KMS-11 (cell line): ENCODE measurements around the gene BRI3BP.

Source experiments
- H2AFZ ChIP-seq: fragments of 200-600 bp; sonication (generic); 2 replicates; pipeline ENCODE4 v1.6.1; 2016; ENCODE audit warnings: antibody characterized with exemption, mixed run types, low read depth
- H3K27ac ChIP-seq: fragments of 200-600 bp; sonication (generic); 2 replicates; pipeline ENCODE4 v1.6.1; 2016; ENCODE audit warnings: mild to moderate bottlenecking, mixed run types
- H3K27me3 ChIP-seq: fragments of 200-600 bp; sonication (generic); 2 replicates; pipeline ENCODE4 v1.6.1; 2017; ENCODE audit warnings: mild to moderate bottlenecking, low read depth, mixed run types, moderate library complexity; ENCODE audit not compliant: insufficient read depth
- H3K36me3 ChIP-seq: fragments of 200-600 bp; sonication (generic); 2 replicates; pipeline ENCODE4 v1.6.1; 2017; ENCODE audit warnings: mild to moderate bottlenecking, mixed run types; ENCODE audit not compliant: insufficient read depth
- H3K4me1 ChIP-seq: fragments of 200-600 bp; sonication (generic); 2 replicates; pipeline ENCODE4 v1.6.1; 2016; ENCODE audit warnings: mild to moderate bottlenecking, low read depth, mixed run types; ENCODE audit not compliant: poor library complexity, severe bottlenecking
- H3K4me2 ChIP-seq: fragments of 200-600 bp; sonication (generic); 2 replicates; pipeline ENCODE4 v1.7.0; 2016; ENCODE audit warnings: mild to moderate bottlenecking, mixed run types
- H3K4me3 ChIP-seq: fragments of 200-600 bp; sonication (generic); IDR thresholded peaks from 2 replicates; pipeline ENCODE4 v1.6.1; 2017; ENCODE audit warnings: low read depth, low read length, mixed read lengths; ENCODE audit not compliant: insufficient read depth
- H3K79me2 ChIP-seq: fragments of 200-600 bp; sonication (generic); 2 replicates; pipeline ENCODE4 v1.6.1; 2016; ENCODE audit warnings: low read depth, mixed run types; ENCODE audit not compliant: insufficient read depth
- H3K9ac ChIP-seq: fragments of 200-600 bp; sonication (generic); 2 replicates; pipeline ENCODE4 v1.6.1; 2016; ENCODE audit warnings: mild to moderate bottlenecking, mixed run types
- H4K20me1 ChIP-seq: fragments of 200-600 bp; sonication (generic); 2 replicates; pipeline ENCODE4 v1.6.1; 2016; ENCODE audit warnings: mild to moderate bottlenecking, mixed run types; ENCODE audit not compliant: insufficient read depth
- CTCF ChIP-seq: fragments of 200-600 bp; sonication (generic); conservative IDR thresholded peaks from 2 replicates; pipeline ENCODE4 v1.6.1; 2017; ENCODE audit warnings: low read depth, mild to moderate bottlenecking, antibody characterized with exemption, low read length, moderate library complexity, mixed read lengths

BRI3BP gene

GRCh38 chr12:124963211-124963610 lies 30.2 kb upstream of the BRI3BP start:
- H2AFZ ChIP-seq = no peak overlapping the region
- H3K79me2 ChIP-seq = no peaks in the 10 kb centered on the region
- no peak overlapping the region for H3K9ac ChIP-seq
- no peaks in the 10 kb centered on the region for H4K20me1 ChIP-seq
- TF ChIP-seq CTCF = no peak
- H3K4me1 ChIP-seq = peaks cover 20% of the 10 kb centered on the region
- H3K27me3 ChIP-seq = no peaks in the 10 kb centered on the region
- no peaks in the 10 kb centered on the region for H3K36me3 ChIP-seq
- peak overlapping the region; percentile 15; the same call in 1 of the 2 replicates for H3K4me2 ChIP-seq
- no peak overlapping the region for H3K4me3 ChIP-seq
- H3K27ac ChIP-seq = no peak overlapping the region

DNA sequence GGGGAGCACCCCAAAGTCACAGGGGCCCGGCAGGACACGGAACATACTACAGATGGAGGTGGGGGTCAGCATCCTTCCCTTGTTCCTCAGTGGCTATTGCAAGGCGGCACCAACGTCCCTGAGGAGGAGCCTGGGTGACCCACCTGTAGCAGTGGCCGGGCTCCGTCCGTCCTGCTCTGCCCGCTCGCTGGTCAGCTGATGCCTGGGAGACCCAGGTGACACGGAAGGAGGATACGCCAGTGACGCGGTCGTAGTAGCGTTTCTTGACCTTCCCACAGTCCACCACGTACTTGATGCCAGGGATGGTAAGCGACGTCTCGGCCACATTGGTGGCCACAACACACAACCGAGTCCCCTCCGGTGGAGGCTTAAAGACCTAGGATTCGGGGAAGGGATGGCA lies 29.2 kb upstream of the BRI3BP start:
- Histone ChIP-seq H3K27ac (no peak overlapping the region), H3K4me3 (no peak overlapping the region), H3K79me2 (no peaks in the 10 kb centered on the region), H2AFZ (no peak overlapping the region), H3K9ac (no peak overlapping the region), H3K4me1 (peaks cover 20% of the 10 kb centered on the region), H3K27me3 (no peaks in the 10 kb centered on the region), H3K36me3 (no peaks in the 10 kb centered on the region), H3K4me2 (no peak overlapping the region), H4K20me1 (no peaks in the 10 kb centered on the region)
- TF ChIP-seq CTCF = no peak

DNA sequence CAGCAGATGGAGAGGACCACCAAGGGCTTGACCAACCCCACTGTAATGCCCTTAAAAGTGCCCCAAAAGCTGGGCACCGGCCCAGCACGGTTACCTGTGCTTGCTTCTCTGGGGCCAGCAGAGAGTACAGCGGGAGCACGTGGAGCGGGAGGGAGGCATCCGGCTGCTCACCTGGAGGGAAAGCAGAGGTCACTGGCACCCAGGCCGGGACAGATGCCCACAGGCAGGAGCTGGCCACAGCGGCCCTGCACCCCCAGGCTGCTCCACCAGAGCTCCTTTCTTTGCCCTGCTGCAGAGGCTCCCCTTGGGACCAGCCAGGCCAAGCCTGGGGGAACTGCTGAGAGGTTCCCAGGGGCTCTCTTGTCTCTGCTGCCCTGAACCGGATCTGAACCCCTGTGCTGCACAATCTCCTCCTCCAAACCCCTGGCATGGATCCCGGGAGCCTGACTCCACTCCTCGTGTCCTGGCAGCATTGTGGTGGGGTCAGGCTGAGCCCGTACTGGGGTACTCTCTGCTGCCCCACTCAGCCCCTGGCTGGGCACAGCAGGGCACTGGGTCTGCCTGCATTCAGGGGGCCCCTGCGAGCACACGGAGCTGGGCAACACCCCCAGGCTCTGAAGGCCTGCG lies 28.5 kb upstream of the BRI3BP start:
- no peaks in the 10 kb centered on the region for H4K20me1 ChIP-seq
- H3K27me3 ChIP-seq = no peaks in the 10 kb centered on the region
- no peaks in the 10 kb centered on the region for H3K36me3 ChIP-seq
- no peak overlapping the region for H3K27ac ChIP-seq
- H3K4me1 ChIP-seq = peaks cover 20% of the 10 kb centered on the region
- H3K79me2 ChIP-seq = no peaks in the 10 kb centered on the region
- TF ChIP-seq CTCF = no peak
- no peak overlapping the region for H3K9ac ChIP-seq
- no peak overlapping the region for H3K4me3 ChIP-seq
- H2AFZ ChIP-seq = no peak overlapping the region
- H3K4me2 ChIP-seq = no peak overlapping the region

DNA sequence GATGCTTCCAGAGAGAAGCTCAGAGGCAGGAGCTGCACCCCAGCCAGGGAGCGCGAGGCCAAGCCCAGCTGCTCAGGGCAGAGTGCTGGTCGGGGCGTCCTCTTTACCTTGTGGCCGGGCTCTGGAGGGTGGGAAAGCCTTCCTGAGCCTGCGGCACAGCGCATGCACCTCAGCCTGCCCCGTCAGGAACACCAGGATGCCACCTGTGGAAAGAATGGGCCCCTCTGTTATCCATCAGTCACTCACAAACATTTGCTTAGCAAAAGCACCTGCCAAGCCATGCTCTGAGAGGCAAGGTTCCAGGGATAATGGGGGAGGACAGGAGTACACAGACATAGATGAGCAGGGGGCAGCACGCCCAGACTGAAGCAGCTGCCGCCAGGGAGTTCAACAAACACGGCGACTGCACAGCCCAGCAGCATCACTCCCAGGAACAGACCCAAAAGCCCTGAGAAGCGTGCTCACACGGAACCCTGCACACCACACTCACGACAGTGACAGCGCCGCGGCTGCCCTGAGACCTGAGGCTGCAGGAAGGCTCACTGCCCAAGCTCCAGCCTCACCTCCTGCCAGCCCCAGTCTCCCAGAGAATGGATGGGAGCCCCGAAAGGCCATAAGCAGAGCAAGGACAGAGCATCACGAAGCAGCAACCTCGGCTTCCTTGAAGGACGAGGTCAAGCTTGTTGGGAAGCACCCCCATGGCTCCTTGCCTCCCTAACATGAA lies 26.3 kb upstream of the BRI3BP start:
- Histone ChIP-seq H3K4me3 (no peak overlapping the region), H3K9ac (no peak overlapping the region), H3K36me3 (no peaks in the 10 kb centered on the region), H3K4me1 (peaks cover 12% of the 10 kb centered on the region), H3K4me2 (no peak overlapping the region), H2AFZ (no peak overlapping the region), H3K79me2 (no peaks in the 10 kb centered on the region), H3K27ac (no peak overlapping the region), H4K20me1 (no peaks in the 10 kb centered on the region), H3K27me3 (no peaks in the 10 kb centered on the region)
- TF ChIP-seq CTCF = no peak
